ENCODE measurements around the gene SDK1. TPM values are rescaled to one million over a fixed set of nuclear protein-coding genes. Genes with fewer than 3 reads are reported as not detected.

Gene SDK1
- total RNA-seq, 1 donor from 2014 or later, result 10.9 TPM

DNA sequence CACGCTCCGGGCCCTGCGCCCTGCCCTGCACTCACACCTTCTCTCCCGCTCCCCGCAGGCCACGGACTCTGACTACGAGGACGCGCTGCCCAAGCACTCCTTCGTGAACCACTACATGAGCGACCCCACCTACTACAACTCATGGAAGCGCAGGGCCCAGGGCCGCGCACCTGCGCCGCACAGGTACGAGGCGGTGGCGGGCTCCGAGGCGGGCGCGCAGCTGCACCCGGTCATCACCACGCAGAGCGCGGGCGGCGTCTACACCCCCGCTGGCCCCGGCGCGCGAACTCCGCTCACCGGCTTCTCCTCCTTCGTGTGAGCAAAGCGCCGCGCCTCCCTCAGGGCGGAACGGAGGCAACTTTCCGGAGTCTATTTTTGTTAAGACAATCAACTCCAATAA lies 964.0 kb downstream of the SDK1 start:
- Mint-ChIP-seq H3K27me3 (ENCODE audit: low read depth) (no peaks in the 10 kb centered on the region), H3K36me3 (ENCODE audit: low read depth) (no peaks in the 10 kb centered on the region), H3K27ac (ENCODE audit: unreplicated experiment) (no peak overlapping the region), H3K9me3 (ENCODE audit: low read depth) (no peaks in the 10 kb centered on the region), H3K4me1 (ENCODE audit: low read depth) (no peaks in the 10 kb centered on the region), H3K4me3 (ENCODE audit: unreplicated experiment) (no peak overlapping the region)
- peak; percentile 75 for DNase-seq (ENCODE audit: low spot score)
- TF ChIP-seq, protein P1, sequence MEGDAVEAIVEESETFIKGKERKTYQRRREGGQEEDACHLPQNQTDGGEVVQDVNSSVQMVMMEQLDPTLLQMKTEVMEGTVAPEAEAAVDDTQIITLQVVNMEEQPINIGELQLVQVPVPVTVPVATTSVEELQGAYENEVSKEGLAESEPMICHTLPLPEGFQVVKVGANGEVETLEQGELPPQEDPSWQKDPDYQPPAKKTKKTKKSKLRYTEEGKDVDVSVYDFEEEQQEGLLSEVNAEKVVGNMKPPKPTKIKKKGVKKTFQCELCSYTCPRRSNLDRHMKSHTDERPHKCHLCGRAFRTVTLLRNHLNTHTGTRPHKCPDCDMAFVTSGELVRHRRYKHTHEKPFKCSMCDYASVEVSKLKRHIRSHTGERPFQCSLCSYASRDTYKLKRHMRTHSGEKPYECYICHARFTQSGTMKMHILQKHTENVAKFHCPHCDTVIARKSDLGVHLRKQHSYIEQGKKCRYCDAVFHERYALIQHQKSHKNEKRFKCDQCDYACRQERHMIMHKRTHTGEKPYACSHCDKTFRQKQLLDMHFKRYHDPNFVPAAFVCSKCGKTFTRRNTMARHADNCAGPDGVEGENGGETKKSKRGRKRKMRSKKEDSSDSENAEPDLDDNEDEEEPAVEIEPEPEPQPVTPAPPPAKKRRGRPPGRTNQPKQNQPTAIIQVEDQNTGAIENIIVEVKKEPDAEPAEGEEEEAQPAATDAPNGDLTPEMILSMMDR (IDR thresholded peaks at IDR 0.05), result no peak

DNA sequence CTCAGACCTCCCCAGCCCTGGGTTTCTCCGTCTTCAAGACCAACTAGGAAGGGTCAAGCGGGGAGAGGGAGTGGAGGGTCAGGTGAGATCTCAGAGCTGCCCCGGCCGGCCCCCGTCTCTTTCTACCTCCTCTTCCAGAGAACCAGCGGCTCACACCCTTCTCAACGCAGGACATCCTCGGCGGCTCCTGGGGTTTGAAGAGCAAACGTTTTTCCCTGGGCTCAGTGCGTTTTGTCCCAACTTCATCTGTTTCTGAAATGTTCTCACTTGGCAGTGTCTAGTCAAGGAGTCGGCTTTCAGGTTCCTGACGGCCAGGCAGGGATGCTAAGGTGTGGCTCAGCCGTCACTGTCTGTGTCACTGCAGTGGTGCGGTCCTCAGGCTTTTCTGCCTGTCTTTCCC lies 964.6 kb downstream of the SDK1 start:
- Mint-ChIP-seq H3K27ac (ENCODE audit: unreplicated experiment) (no peak overlapping the region), H3K27me3 (ENCODE audit: low read depth) (no peaks in the 10 kb centered on the region), H3K4me1 (ENCODE audit: low read depth) (no peaks in the 10 kb centered on the region), H3K36me3 (ENCODE audit: low read depth) (no peaks in the 10 kb centered on the region), H3K9me3 (ENCODE audit: low read depth) (no peaks in the 10 kb centered on the region), H3K4me3 (ENCODE audit: unreplicated experiment) (no peak overlapping the region)
- TF ChIP-seq, protein P1 (IDR thresholded peaks at IDR 0.05), result no peak
- no peak for DNase-seq (ENCODE audit: low spot score)

DNA sequence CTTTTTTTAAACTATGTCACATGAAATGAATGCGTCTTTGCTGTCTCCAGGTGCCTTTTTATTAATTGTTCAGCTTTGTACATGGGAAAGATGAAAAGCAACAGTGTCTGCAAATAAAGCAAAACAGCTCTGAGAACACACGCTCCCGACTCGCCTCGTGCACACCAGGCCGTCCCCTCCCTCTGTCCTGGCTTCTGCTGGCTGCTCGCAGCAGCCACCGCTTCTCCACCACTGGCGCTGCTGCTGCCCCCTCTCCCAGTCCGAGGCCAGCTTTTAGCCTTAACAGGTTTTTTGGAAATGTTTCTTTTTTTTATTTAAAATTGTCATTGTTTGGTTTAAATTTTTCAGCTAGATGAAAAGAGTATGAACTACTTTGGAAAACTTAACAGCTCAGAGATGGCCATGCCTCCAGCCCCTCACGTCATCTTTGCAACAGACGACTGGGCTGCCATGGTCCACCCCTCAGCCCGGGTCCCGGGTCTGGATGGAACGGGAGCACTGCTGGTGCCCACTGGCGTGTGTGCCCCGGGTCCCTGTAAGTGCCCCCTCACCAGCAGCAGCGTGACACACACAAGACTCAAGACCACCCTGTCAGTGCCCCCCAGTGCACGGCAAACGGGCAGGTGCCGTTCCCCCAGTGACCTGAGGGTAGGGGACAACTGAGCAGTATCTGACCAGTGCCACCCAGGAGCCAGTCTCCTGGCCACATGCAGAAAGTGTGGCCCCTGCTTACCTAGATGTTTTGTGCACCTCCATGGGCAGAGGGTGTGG lies 965.4 kb downstream of the SDK1 start:
- Mint-ChIP-seq H3K4me1 (ENCODE audit: low read depth) (no peaks in the 10 kb centered on the region), H3K27ac (ENCODE audit: unreplicated experiment) (no peak overlapping the region), H3K9me3 (ENCODE audit: low read depth) (no peaks in the 10 kb centered on the region), H3K36me3 (ENCODE audit: low read depth) (no peaks in the 10 kb centered on the region), H3K4me3 (ENCODE audit: unreplicated experiment) (no peak overlapping the region), H3K27me3 (ENCODE audit: low read depth) (no peaks in the 10 kb centered on the region)
- DNase-seq (ENCODE audit: low spot score), result no peak
- TF ChIP-seq, protein P1 (IDR thresholded peaks at IDR 0.05), result no peak

DNA sequence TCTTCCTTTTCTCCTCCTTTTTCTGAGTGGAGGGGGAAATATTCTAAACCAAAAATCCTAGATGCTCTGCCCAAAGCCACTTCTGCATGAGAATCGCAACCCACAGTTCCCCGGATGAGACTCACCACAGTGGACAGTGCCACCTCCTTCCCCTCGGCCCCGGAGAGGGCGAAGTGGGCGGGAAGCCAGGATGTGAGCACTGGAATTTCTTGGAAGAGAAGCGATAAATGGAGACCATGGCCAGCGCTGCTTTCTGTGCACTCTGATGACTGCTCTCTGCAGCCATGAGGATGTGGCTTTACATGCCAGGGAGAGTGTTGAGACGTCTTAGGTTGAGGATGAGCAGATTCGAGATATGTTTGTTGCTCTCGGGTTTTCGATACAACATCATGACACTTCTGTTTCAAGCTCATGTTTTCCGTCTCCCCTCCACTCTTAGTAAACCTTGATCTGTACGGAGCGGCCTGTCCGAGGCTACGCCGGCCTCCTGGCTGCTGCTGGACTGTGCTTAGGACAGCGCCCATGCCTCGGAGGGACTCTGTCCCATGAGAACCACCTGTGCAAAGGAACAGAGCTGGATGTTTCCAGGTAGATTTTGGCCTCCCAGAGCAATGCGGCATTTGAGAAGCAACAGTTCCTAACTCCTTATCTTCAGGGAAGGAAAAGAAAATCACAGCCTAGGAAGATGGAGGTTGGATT lies 966.4 kb downstream of the SDK1 start:
- Mint-ChIP-seq H3K9me3 (ENCODE audit: low read depth) (no peaks in the 10 kb centered on the region), H3K27ac (ENCODE audit: unreplicated experiment) (no peak overlapping the region), H3K27me3 (ENCODE audit: low read depth) (no peaks in the 10 kb centered on the region), H3K36me3 (ENCODE audit: low read depth) (no peaks in the 10 kb centered on the region), H3K4me1 (ENCODE audit: low read depth) (no peaks in the 10 kb centered on the region), H3K4me3 (ENCODE audit: unreplicated experiment) (no peak overlapping the region)
- TF ChIP-seq, protein P1 (IDR thresholded peaks at IDR 0.05), result no peak
- DNase-seq (ENCODE audit: low spot score), result no peak

DNA sequence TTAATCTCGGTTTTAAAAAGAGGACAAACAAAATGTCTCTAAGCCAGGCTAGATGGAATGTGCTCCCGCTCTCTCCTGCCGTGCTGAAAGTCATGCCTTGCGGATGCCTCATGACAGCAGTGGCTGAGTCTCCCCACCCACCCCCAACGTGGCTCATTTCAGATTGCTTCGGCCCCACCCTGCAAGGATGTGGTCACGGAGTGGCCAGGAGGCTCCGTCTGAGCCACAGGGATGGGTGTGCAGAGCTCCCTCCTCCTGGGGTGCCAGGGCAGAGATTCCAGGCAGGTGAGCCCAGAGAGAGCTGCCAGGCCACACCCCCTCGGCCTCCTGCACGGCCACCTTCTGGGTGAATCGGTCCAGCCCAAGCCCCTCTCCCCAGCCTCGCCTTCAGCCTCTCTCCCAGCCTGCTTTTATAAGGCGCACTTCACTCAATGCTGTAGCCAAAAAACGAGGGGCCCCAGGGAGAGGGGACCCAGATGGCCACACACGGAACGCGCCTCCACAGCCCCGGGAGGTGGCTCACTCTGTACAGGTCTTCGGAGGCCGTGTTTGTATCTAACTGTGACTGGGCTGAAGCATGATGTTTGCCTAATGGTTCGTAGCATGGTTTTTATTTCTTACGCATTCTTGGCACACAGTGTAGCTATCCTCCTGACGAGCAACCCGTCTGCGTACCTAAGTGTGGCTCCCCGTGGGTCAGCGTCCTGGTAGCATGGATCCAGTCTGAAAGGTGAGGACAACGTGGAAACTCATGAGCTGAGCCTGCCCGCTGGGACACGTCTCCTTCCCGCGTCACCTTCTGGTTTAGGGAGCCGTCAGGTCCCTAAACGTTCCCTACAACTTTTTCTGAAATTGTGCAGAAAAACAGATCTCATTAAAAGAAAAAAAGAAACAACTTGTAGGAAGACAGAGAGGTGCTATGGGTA lies 967.3 kb downstream of the SDK1 start:
- Mint-ChIP-seq H3K27ac (ENCODE audit: unreplicated experiment) (no peak overlapping the region), H3K9me3 (ENCODE audit: low read depth) (no peaks in the 10 kb centered on the region), H3K36me3 (ENCODE audit: low read depth) (no peaks in the 10 kb centered on the region), H3K4me1 (ENCODE audit: low read depth) (no peaks in the 10 kb centered on the region), H3K27me3 (ENCODE audit: low read depth) (no peaks in the 10 kb centered on the region), H3K4me3 (ENCODE audit: unreplicated experiment) (no peak overlapping the region)
- TF ChIP-seq, protein P1 (IDR thresholded peaks at IDR 0.05), result no peak
- no peak for DNase-seq (ENCODE audit: low spot score)

Data from chondrocyte (in vitro differentiated cells).